Astrocyte of the cerebellum (primary cell): ENCODE data around the gene SYNGR2.
A peak's percentile ranks its signal among the peaks of the same experiment; 100 is the strongest.
"Not testable (repeated sequence)": the region's sequence is repeated elsewhere in the genome, so short reads cannot be mapped to it uniquely, and the experiment has no call there.

Source experiments
- DNase-seq: peaks from one replicate; pipeline ENCODE4 v3.0.0-alpha.2; 2011; ENCODE audit warnings: low read depth
- H3K4me3 ChIP-seq: 2 replicates; pipeline ENCODE4 v1.5.1; 2011; ENCODE audit warnings: mild to moderate bottlenecking, low read depth, low read length, moderate library complexity
- CTCF ChIP-seq: IDR thresholded peaks from 2 replicates; pipeline ENCODE4 v1.5.1; 2012; ENCODE audit warnings: low read length, low read depth, moderate library complexity, mild to moderate bottlenecking; ENCODE audit errors: missing control alignments
- in situ Hi-C: cut with HindIII; loops from 2 replicates; pipeline ENCODE4 v1.10.0; 2017; ENCODE audit warnings: low sequenced_read_pairs

Gene SYNGR2

GRCh38 chr17:78133971-78134898 lies 34.1 kb upstream of the SYNGR2 start:
- H3K4me3 ChIP-seq = no peak overlapping the region
- in situ Hi-C loops = no loop called here
- no peak for DNase-seq
- peak; percentile 48 for TF ChIP-seq CTCF

- in situ Hi-C loops = no loop called here
- DNase-seq = no peak
- TF ChIP-seq CTCF = no peak
- no peak overlapping the region for H3K4me3 ChIP-seq
Observed at GRCh38 chr17:78134899-78135385, 33.4 kb upstream of the SYNGR2 start.

- no peak overlapping the region for H3K4me3 ChIP-seq
- in situ Hi-C loops = no loop called here
- no peak for TF ChIP-seq CTCF
- no peak for DNase-seq
Observed at GRCh38 chr17:78135858-78136500, 32.4 kb upstream of the SYNGR2 start.

GRCh38 chr17:78137392-78138203 lies 30.8 kb upstream of the SYNGR2 start:
- TF ChIP-seq CTCF = peak; percentile 40
- H3K4me3 ChIP-seq = no peak overlapping the region
- in situ Hi-C loops = no loop called here
- no peak for DNase-seq

GRCh38 chr17:78138204-78139060 lies 29.9 kb upstream of the SYNGR2 start:
- H3K4me3 ChIP-seq = no peak overlapping the region
- no peak for DNase-seq
- no peak for TF ChIP-seq CTCF
- in situ Hi-C loops = no loop called here

- in situ Hi-C loops = loop anchor here (5.0 kb wide), 1 partner anchor 103 kb away; no protein-coding TSS in a partner anchor
- DNase-seq, H3K4me3 ChIP-seq: not testable (repeated sequence)
Observed at GRCh38 chr17:78139861-78140168, 28.6 kb upstream of the SYNGR2 start.
